H1 (cell line): ENCODE measurements around the gene TBC1D4.

Experiments
- EZH2 ChIP-seq: fragments of 200-600 bp; sonication (generic); IDR thresholded peaks from 2 replicates; pipeline ENCODE4 v1.7.1; 2012; ENCODE audit warnings: low read depth, mild to moderate bottlenecking, moderate library complexity, low read length, inconsistent platforms; ENCODE audit not compliant: severe bottlenecking
- YY1 ChIP-seq: IDR thresholded peaks from 2 replicates; pipeline ENCODE4 v1.6.1; 2011; ENCODE audit warnings: low read depth, mild to moderate bottlenecking, low read length

DNA sequence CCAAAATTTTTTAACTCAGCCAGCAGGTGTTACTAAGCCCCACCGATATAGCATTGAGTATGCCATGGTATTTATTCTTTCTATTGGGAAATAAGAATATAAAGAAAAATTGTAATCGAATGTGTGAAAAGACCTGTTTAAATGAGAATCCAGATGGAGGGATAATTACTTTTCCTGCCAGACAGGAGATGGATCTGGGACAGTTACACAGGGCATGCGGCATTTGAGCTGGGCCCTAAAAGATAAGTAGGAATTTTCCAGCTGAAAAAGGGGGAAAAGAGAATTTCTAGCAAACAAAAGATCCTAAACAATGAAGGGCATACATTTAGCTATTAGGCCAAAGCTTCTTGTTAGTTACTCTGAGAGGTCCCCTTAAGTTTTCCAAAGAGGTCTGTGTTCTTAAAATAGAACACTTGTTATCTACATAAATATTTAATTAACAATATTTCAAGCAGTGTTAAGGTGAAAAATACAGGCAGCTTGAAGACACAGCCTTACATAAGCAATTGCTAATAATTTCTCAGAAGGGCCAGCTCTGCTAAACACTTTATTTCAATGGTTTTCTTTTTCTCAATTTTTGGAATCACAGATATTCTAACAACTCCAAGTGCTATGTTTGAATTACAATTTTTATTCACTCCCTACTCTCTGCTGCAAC lies 63.7 kb downstream of the TBC1D4 start:
- no peak for TF ChIP-seq YY1
- TF ChIP-seq EZH2: no peak
